ENCODE measurements around the gene SH3BP2.

GRCh38 chr4:2771264-2771663 is 21.6 kb upstream of the SH3BP2 start:
- TF ChIP-seq, protein P1, sequence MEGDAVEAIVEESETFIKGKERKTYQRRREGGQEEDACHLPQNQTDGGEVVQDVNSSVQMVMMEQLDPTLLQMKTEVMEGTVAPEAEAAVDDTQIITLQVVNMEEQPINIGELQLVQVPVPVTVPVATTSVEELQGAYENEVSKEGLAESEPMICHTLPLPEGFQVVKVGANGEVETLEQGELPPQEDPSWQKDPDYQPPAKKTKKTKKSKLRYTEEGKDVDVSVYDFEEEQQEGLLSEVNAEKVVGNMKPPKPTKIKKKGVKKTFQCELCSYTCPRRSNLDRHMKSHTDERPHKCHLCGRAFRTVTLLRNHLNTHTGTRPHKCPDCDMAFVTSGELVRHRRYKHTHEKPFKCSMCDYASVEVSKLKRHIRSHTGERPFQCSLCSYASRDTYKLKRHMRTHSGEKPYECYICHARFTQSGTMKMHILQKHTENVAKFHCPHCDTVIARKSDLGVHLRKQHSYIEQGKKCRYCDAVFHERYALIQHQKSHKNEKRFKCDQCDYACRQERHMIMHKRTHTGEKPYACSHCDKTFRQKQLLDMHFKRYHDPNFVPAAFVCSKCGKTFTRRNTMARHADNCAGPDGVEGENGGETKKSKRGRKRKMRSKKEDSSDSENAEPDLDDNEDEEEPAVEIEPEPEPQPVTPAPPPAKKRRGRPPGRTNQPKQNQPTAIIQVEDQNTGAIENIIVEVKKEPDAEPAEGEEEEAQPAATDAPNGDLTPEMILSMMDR (IDR thresholded peaks at IDR 0.05): no peak
- no peak for TF ChIP-seq POLR2A (IDR thresholded peaks at IDR 0.05)

Data from sigmoid colon (tissue), 3 donors.